Gastrocnemius medialis (tissue), 4 donors: ENCODE measurements around the gene ATP9B. TPM values are rescaled to one million over a fixed set of nuclear protein-coding genes. Genes with fewer than 3 reads are reported as not detected.

ENCODE experiments used
- ATAC-seq, 2 donors: fragments of 150-250 bp; one replicate each; pipeline ENCODE4 v1.9.1; 2016
- DNase-seq, 2 donors: peaks; one replicate each; pipeline ENCODE4 v3.0.0-alpha.2; 2019
- H3K27ac ChIP-seq, 4 donors: fragments of 200-600 bp; sonication (generic); 1 replicate in 1 of 4; 2 replicates in 3 of 4; pipeline ENCODE4 v1.5.1; 2016 to 2018; ENCODE audit warnings: mild to moderate bottlenecking in 2 of 4, moderate library complexity in 1 of 4
- H3K27me3 ChIP-seq, 3 donors: fragments of 200-600 bp; sonication (generic) in 2 of 3; 1 replicate in 1 of 3; 2 replicates in 2 of 3; pipeline versions ENCODE4 v1.5.1 to v1.6.0; 2016 to 2019; ENCODE audit warnings: mild to moderate bottlenecking in 1 of 3, moderate library complexity in 1 of 3
- H3K36me3 ChIP-seq, 2 donors: fragments of 200-600 bp; sonication (generic) in 1 of 2; one replicate each; pipeline ENCODE4 v1.5.1; 2017 to 2018
- H3K4me1 ChIP-seq, 2 donors: fragments of 200-600 bp; sonication (generic) in 1 of 2; one replicate each; pipeline ENCODE4 v1.5.1; 2016 to 2017; ENCODE audit warnings: mild to moderate bottlenecking in 2 of 2
- H3K4me3 ChIP-seq, 4 donors: fragments of 200-600 bp; sonication (generic) in 3 of 4; 1 replicate in 1 of 4; 2 replicates in 3 of 4; pipeline ENCODE4 v1.5.1; 2016 to 2019; ENCODE audit warnings: mild to moderate bottlenecking in 2 of 4
- H3K9me3 ChIP-seq, 3 donors: fragments of 200-600 bp; sonication (generic) in 2 of 3; 1 replicate in 1 of 3; 2 replicates in 2 of 3; pipeline ENCODE4 v1.5.1; 2016 to 2019
- CTCF ChIP-seq, 5 experiments: fragments of 450-650 bp in 3 of 5; fragments of 200-600 bp in 2 of 5; sonication (generic) in 2 of 5; IDR thresholded peaks in 4 of 5; conservative IDR thresholded peaks in 1 of 5; 1 replicate in 4 of 5; 2 replicates in 1 of 5; pipeline ENCODE4 v1.5.1; 2016 to 2019; ENCODE audit warnings: antibody characterized with exemption in 5 of 5, mild to moderate bottlenecking in 3 of 5, moderate library complexity in 3 of 5
- POLR2A ChIP-seq, 2 donors: fragments of 450-650 bp; IDR thresholded peaks; one replicate each; pipeline ENCODE4 v1.6.1; 2017; ENCODE audit warnings: antibody characterized with exemption in 2 of 2, mild to moderate bottlenecking in 2 of 2, moderate library complexity in 2 of 2
- in situ Hi-C, 4 donors: fragments of 200-750 bp; cut with MboI; loops; one replicate each; pipeline versions ENCODE4 v1.15.0 to v1.8.0; 2017; ENCODE audit warnings: low sequenced_read_pairs in 4 of 4
- intact Hi-C: fragments of 100-400 bp; cut with DNase I; formaldehyde crosslinking; loops from one replicate; pipeline ENCODE4 v1.15.1; 2023; ENCODE audit warnings: low total_unique reads
- total RNA-seq, 4 donors: library from RNA; depleted of rRNA; stranded (reverse); fragments of >200 nt; gene quantifications; one replicate each; pipeline versions ENCODE4 v1.1.0 to v1.2.3, GENCODE V29; 2016

Gene ATP9B
- total RNA-seq, 4 donors from 2014 or later: 9.9 to 33.6 (median 18.6) TPM

- in situ Hi-C loops (no loop called here), intact Hi-C loops (no loop called here)
- Histone ChIP-seq H3K4me3 (no peak overlapping the region), H3K9me3 (no peaks in the 10 kb centered on the region), H3K4me1 (no peaks in the 10 kb centered on the region), H3K36me3 (peaks cover 0 to 42% of the 10 kb centered on the region in 2 donors), H3K27me3 (no peaks in the 10 kb centered on the region), H3K27ac (no peak overlapping the region)
- ATAC-seq: no peak
- DNase-seq: no peak
- TF ChIP-seq POLR2A (IDR thresholded peaks at IDR 0.05) (no peak), CTCF (IDR thresholded peaks at IDR 0.05 in 4 of 5, conservative IDR thresholded peaks at IDR 0.05 in 1 of 5) (no peak)
Measured at GRCh38 chr18:79339094-79339908, 270.1 kb downstream of the ATP9B start.

GRCh38 chr18:79343567-79344207 lies 274.5 kb downstream of the ATP9B start:
- Histone ChIP-seq H3K36me3 (peaks cover 0 to 67% of the 10 kb centered on the region in 2 donors), H3K4me3 (no peak overlapping the region), H3K9me3 (no peaks in the 10 kb centered on the region), H3K4me1 (no peaks in the 10 kb centered on the region), H3K27me3 (no peaks in the 10 kb centered on the region), H3K27ac (no peak overlapping the region)
- no peak for ATAC-seq
- in situ Hi-C loops (no loop called here), intact Hi-C loops (no loop called here)
- TF ChIP-seq POLR2A (IDR thresholded peaks at IDR 0.05) (no peak), CTCF (IDR thresholded peaks at IDR 0.05 in 4 of 5, conservative IDR thresholded peaks at IDR 0.05 in 1 of 5) (no peak)
- no peak for DNase-seq

GRCh38 chr18:79344208-79344581 lies 275.0 kb downstream of the ATP9B start:
- Histone ChIP-seq H3K9me3 (no peaks in the 10 kb centered on the region), H3K27ac (no peak overlapping the region), H3K4me3 (no peak overlapping the region), H3K4me1 (no peaks in the 10 kb centered on the region), H3K36me3 (peaks cover 0 to 67% of the 10 kb centered on the region in 2 donors), H3K27me3 (no peaks in the 10 kb centered on the region)
- in situ Hi-C loops (no loop called here), intact Hi-C loops (no loop called here)
- TF ChIP-seq POLR2A (IDR thresholded peaks at IDR 0.05) (no peak), CTCF (IDR thresholded peaks at IDR 0.05 in 4 of 5, conservative IDR thresholded peaks at IDR 0.05 in 1 of 5) (no peak)
- ATAC-seq (no peak), DNase-seq (no peak)

GRCh38 chr18:79345366-79345765 lies 276.2 kb downstream of the ATP9B start:
- no peaks in the 10 kb centered on the region for H3K9me3 ChIP-seq
- H3K4me1 ChIP-seq: no peaks in the 10 kb centered on the region
- intact Hi-C loops (no loop called here), in situ Hi-C loops (no loop called here)
- H3K27me3 ChIP-seq: no peaks in the 10 kb centered on the region
- H3K36me3 ChIP-seq: peaks cover 0 to 72% of the 10 kb centered on the region in 2 donors
- no peak for TF ChIP-seq CTCF (IDR thresholded peaks at IDR 0.05 in 4 of 5, conservative IDR thresholded peaks at IDR 0.05 in 1 of 5)
- no peak for TF ChIP-seq POLR2A (IDR thresholded peaks at IDR 0.05)
- H3K4me3 ChIP-seq: no peak overlapping the region
- DNase-seq: no peak
- no peak overlapping the region for H3K27ac ChIP-seq
- no peak for ATAC-seq
